ENCODE measurements around the gene ABCA2. TPM values are rescaled to one million over a fixed set of nuclear protein-coding genes. Genes with fewer than 3 reads are reported as not detected.
A peak's percentile ranks its signal among the peaks of the same experiment; 100 is the strongest.

The ABCA2 gene
- total RNA-seq, 1 donor from 2014 or later: 62.4 TPM

GRCh38 chr9:137000177-137000930, 27.7 kb downstream of the ABCA2 start:
- Mint-ChIP-seq H3K27ac (ENCODE audit: unreplicated experiment) (peak overlapping the region; percentile 85), H3K4me1 (ENCODE audit: low read depth) (peaks cover 47% of the 10 kb centered on the region), H3K36me3 (ENCODE audit: low read depth) (no peaks in the 10 kb centered on the region), H3K4me3 (ENCODE audit: unreplicated experiment) (no peak overlapping the region), H3K9me3 (ENCODE audit: low read depth) (peaks cover 4% of the 10 kb centered on the region), H3K27me3 (ENCODE audit: low read depth) (no peaks in the 10 kb centered on the region)
- TF ChIP-seq CTCF (IDR thresholded peaks at IDR 0.05): no peak
- no peak for DNase-seq (ENCODE audit: low spot score)

- DNase-seq (ENCODE audit: low spot score): no peak
- peak; percentile 68 for TF ChIP-seq CTCF (IDR thresholded peaks at IDR 0.05)
- Mint-ChIP-seq H3K4me1 (ENCODE audit: low read depth) (peaks cover 57% of the 10 kb centered on the region), H3K4me3 (ENCODE audit: unreplicated experiment) (peak overlapping the region; percentile 44), H3K9me3 (ENCODE audit: low read depth) (no peaks in the 10 kb centered on the region), H3K27me3 (ENCODE audit: low read depth) (no peaks in the 10 kb centered on the region), H3K36me3 (ENCODE audit: low read depth) (no peaks in the 10 kb centered on the region), H3K27ac (ENCODE audit: unreplicated experiment) (peak overlapping the region; percentile 91)
These were observed 30.2 kb downstream of the ABCA2 start for GRCh38 chr9:136997830-136998234.

- no peak overlapping the region for H3K4me3 Mint-ChIP-seq (ENCODE audit: unreplicated experiment)
- H3K9me3 Mint-ChIP-seq (ENCODE audit: low read depth): no peaks in the 10 kb centered on the region
- no peak for TF ChIP-seq CTCF (IDR thresholded peaks at IDR 0.05)
- H3K27me3 Mint-ChIP-seq (ENCODE audit: low read depth): no peaks in the 10 kb centered on the region
- H3K27ac Mint-ChIP-seq (ENCODE audit: unreplicated experiment): peak overlapping the region; percentile 91
- H3K36me3 Mint-ChIP-seq (ENCODE audit: low read depth): no peaks in the 10 kb centered on the region
- DNase-seq (ENCODE audit: low spot score): no peak
- peaks cover 61% of the 10 kb centered on the region for H3K4me1 Mint-ChIP-seq (ENCODE audit: low read depth)
These were observed 30.7 kb downstream of the ABCA2 start for GRCh38 chr9:136997371-136997770.

- H3K4me1 Mint-ChIP-seq (ENCODE audit: low read depth): peaks cover 62% of the 10 kb centered on the region
- H3K36me3 Mint-ChIP-seq (ENCODE audit: low read depth): no peaks in the 10 kb centered on the region
- H3K9me3 Mint-ChIP-seq (ENCODE audit: low read depth): no peaks in the 10 kb centered on the region
- H3K27me3 Mint-ChIP-seq (ENCODE audit: low read depth): no peaks in the 10 kb centered on the region
- peak within 1 kb of the TSS; percentile 54 for H3K27ac Mint-ChIP-seq (ENCODE audit: unreplicated experiment)
- no peak within 1 kb of the TSS for H3K4me3 Mint-ChIP-seq (ENCODE audit: unreplicated experiment)
- DNase-seq (ENCODE audit: low spot score): no peak
- no peak for TF ChIP-seq CTCF (IDR thresholded peaks at IDR 0.05)
These were observed 31.4 kb downstream of the ABCA2 start, which contains the start of gene CLIC3 for GRCh38 chr9:136996361-136997292. TSS of gene CLIC3 (minus strand) at chr9:136996568. CDS start at chr9:136996543, 25 bp downstream.

- peak overlapping the region; percentile 41 for H3K27ac Mint-ChIP-seq (ENCODE audit: unreplicated experiment)
These were observed 32.2 kb downstream of the ABCA2 start for GRCh38 chr9:136995772-136996311.

More at GRCh38 chr9:136995772-136996311, 32.2 kb downstream of the ABCA2 start:
- Mint-ChIP-seq H3K9me3 (ENCODE audit: low read depth) (peaks cover under 1% of the 10 kb centered on the region), H3K4me3 (ENCODE audit: unreplicated experiment) (no peak overlapping the region), H3K27me3 (ENCODE audit: low read depth) (no peaks in the 10 kb centered on the region), H3K4me1 (ENCODE audit: low read depth) (peaks cover 66% of the 10 kb centered on the region), H3K36me3 (ENCODE audit: low read depth) (no peaks in the 10 kb centered on the region)
- no peak for TF ChIP-seq CTCF (IDR thresholded peaks at IDR 0.05)
- no peak for DNase-seq (ENCODE audit: low spot score)

Measured in chondrocyte (in vitro differentiated cells).